ENCODE results near the gene ERFE.

The ERFE gene

DNA sequence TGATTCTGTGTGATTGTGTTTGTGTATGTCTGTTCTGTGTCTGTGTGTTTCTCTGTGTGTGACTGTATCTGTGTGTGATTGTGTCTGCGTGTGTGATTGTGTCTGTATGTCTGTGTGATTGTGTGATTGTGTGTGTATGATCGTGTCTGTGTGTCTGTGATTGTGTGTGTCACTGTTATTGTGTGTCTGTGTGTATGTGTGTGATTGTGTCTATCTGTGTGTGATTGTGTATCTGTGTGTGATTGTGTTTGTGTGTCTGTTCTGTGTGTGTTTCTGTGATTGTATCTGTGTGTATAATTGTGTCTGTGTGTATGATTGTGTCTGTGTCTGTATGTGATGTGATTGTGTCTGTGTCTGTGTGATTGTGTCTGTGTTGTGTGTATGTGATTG, 32.0 kb upstream of the ERFE start:
- no peak for DNase-seq

- DNase-seq, result no peak
These were observed 31.4 kb upstream of the ERFE start for GRCh38 chr2:238127165-238128060.

DNA sequence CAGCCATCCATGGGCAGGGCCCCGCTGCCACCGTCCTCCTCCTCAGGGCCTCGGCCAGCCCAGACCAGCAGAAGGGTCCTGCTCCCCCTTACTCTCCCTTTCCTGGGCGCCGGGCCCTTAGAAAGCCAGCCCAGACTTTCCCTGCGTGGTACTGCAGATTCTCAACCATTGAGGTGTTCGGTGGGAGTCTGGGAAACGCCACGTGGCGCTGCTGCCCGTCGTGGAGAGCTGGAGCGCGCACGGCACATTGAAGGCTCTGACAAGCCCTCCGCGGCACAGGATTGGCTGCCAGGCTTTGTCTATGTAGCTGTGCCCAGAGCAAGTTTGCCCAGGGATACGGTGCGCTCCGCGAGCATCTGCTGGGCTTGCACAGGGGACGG, 30.7 kb upstream of the ERFE start:
- no peak for DNase-seq

DNA sequence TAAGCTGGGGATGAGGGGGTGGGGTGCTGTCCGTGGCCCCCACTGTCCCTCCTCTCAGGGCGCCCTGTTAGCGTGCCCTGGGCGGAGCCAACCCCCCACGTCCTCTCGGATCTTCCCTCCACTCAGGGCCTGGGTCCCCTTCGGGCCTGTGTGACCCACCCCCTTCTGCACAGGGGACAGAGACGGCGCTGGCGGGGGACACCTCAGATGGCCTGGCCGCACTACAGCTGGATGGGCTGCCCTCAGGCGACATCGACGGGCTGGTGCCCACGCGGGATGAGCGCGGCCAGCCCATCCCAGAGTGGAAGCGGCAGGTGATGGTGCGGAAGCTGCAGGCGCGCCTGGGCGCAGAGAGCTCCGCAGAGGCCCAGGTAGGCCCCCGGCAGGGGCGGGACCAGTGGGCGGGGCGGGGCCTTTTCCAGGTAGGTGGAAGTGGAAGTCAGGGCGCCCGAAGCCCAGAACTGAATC, 30.2 kb upstream of the ERFE start:
- DNase-seq, result no peak

GRCh38 chr2:238129166-238130010, 29.4 kb upstream of the ERFE start:
- DNase-seq, result no peak

DNA sequence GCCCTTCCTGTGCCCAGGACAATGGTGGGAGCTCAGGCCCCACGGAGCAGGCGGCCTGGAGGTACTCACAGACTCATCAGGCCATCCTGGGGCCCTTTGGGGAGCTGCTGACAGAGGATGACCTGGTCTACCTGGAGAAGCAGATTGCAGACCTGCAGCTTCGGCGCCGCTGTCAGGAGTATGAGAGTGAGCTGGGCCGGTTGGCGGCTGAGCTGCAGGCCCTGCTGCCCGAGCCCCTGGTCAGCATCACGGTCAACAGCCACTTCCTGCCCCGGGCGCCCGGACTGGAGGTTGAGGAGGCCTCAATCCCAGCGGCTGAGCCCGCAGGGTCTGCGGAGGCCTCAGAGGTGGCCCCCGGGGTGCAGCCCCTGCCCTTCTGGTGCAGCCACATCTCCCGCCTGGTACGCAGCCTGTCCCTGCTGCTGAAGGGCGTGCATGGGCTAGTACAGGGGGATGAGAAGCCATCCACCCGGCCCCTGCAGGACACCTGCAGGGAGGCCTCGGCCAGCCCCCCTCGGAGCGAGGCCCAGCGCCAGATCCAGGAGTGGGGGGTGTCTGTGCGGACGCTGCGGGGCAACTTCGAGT, 28.6 kb upstream of the ERFE start:
- DNase-seq, result no peak

DNA sequence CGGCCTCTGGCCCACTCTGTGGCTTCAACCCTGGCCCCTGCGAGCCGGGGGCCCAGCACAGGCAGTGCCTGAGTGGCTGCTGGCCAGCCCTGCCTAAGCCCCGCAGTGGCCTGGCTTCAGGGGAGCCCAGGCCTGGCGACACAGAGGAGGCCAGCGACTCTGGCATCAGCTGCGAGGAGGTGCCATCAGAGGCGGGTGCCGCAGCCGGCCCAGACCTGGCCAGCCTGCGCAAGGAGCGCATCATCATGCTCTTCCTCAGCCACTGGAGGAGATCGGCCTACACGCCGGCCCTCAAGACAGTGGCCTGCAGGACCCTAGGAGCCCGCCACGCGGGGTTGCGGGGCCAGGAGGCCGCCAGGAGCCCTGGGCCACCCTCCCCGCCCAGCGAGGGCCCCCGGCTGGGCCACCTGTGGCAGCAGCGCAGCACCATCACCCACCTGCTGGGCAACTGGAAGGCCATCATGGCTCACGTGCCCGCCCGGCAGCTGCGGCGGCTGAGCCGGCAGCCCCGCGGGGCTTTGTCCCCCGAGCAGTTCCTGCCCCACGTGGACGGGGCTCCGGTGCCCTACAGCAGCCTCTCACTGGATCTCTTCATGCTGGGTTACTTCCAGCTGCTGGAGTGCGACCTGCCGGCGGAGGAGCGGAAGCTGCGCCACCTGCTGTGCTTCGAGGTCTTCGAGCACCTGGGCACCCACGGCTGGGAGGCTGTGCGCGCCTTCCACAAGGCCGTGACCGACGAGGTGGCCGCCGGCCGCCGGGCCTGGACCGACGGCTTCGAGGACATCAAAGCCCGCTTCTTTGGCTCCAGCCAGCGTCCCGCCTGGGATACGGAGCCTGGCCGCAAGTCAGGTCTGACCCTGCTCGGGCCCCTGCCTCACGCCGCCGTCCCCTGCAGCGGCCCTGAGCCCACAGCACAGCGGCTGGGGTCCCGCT, 27.8 kb upstream of the ERFE start:
- DNase-seq, result no peak

GRCh38 chr2:238131761-238132462, 26.9 kb upstream of the ERFE start:
- no peak for DNase-seq

- no peak for DNase-seq
These were observed 26.0 kb upstream of the ERFE start for GRCh38 chr2:238132463-238133450.

- no peak for DNase-seq
These were observed 25.0 kb upstream of the ERFE start for GRCh38 chr2:238133499-238134392.

- no peak for DNase-seq
These were observed 24.4 kb upstream of the ERFE start for GRCh38 chr2:238134393-238134785.

DNA sequence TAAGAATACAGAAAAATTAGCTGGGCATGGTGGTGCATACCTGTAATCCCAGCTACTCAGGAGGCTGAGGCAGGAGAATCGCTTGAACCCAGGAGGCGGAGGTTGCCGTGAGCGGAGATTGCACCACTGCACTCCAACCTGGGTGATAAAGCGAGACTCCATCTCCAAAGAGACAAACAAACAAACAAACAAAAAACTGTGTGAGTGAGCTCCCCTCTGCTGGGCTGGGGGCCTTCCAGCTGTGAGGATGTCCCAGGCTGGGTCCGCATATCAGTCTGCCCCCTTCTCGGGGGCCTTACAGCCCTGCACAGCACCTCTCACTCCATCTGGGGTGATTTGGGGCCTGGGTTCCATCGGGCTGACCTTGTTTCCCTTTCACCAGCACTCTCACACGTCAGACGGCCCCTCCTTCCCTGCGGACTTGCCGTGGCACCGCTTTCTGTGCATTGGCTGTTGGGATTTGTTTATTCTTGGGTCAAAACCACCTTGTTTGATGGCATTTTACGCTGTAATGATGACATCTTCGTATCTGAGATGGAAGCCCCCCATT, 23.1 kb upstream of the ERFE start:
- DNase-seq, result no peak

GRCh38 chr2:238136820-238137537, 21.8 kb upstream of the ERFE start:
- no peak for DNase-seq

DNA sequence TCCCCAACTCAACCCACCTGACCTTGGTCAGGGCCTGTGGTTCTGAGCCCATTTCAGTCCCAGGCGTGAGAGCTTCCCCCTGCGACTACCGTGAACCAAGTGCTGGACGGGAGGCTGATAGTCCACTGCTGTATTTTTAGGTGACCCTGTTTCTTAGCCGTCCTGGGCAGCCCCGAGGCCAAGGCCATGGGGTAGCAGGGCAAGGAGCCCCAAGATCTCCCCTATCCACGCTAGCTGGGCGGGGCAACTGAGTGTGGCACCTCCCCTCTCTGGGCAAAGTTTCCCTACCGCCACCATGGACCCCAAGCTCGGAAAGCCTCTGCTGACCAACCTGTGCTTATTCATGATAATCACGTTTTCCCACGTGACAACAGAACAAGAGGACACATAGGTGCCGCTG, 20.9 kb upstream of the ERFE start:
- DNase-seq, result no peak

DNA sequence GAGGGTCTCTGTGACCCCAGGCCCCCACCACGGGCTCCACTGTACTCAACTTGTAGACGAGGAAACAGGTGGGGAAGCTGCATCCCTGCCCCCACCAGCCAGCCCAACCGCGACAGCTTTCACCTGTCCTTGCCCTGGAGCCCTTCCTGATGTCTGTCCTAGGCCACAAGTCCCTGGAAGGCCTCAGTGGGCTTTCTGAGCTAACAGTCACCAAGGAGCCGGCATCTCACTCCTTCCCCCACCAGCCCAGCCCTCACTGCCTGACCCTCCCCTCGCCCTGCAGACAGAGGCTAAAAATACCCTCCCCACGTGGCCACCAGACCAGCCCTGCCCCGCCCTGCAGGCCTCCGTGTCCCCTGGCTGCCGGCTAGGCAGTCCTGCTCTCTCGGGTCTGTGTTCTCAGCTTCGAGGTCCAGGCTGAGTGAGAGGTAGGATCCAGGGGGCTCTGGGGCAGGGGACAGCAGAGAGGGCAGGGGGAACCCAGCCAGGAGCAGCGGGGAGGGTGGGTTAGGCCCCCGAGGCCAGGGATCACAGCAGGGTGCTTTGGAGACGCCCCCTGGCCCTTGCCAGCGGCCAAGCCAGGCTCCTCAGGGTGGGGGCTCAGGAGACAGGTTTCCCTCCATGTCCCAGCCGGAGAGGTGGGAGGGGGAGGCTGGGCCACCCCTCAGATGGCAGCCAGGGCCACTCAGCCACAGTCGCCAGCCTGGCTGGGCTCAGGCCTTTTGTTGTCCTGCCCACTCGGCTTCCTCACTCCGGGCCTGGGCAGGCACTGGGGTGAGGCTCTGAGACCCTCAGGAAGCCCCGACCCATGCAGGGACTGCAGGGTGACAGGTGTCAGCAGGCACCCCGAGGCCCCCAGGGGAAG, 20.2 kb upstream of the ERFE start, which contains the start of gene KLHL30:
Gene KLHL30, plus strand, starts transcription at position 338 of the 865 bp plus-strand sequence. CDS start 2,087 bp downstream, outside the sequence.
- DNase-seq, result no peak

DNA sequence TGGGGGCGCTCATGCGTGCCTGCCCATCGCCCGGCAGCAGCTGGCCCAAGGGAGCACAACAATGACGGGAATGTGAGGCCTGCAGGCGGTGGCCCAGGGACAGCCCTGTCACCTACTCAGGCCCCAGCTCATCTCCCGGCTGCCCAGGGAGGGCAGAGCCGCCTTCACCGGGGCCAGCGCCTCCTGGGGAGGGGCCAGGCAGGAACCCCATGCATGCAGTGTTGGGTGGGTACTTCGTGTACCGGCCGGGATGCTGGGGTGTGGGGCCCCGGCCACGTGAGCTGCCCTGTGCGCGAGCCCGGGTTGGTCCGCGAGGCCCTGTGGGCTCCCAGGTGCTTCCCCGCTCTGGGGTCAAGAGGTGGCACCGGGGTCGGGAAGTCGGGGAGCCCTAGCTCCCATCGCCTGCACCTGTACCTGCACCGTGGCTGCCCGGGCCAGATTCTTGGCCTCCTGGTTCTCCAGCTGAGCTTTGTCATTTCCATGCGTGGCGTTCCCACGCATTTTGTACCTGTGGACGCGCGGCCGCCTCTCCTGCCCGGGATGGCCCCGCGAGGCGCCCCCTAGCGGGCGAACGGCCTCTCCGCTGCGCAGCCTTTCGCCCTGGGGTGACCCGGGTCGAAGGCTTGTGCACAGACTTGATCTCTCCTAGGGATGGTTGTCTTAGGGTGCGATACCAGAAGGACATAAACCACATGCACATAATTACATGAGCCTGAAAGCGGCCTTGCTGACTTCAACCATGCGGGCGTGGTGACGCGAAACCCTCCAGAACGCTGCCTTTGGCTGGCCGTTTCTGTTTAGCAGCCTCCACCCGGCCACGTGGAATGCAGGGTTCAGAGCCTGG, 19.4 kb upstream of the ERFE start:
- no peak for DNase-seq

Measured in SHP77 treated with DMSO at 0.1 percent for 48 hours (cell line).